Measurements from ENCODE around the gene EHD1.
"Not testable (repeated sequence)": the region's sequence is repeated elsewhere in the genome, so short reads cannot be mapped to it uniquely, and the experiment has no call there.

EHD1 gene

GRCh38 chr11:64855596-64856304 is 22.7 kb downstream of the EHD1 start:
- DNase-seq = no peak

- no peak for DNase-seq
Measured at GRCh38 chr11:64854534-64855502, 23.6 kb downstream of the EHD1 start.

GRCh38 chr11:64854157-64854533 is 24.3 kb downstream of the EHD1 start:
- DNase-seq = no peak

GRCh38 chr11:64853709-64854108 is 24.7 kb downstream of the EHD1 start:
- no peak for DNase-seq

- DNase-seq = no peak
Measured at GRCh38 chr11:64852804-64853509, 25.5 kb downstream of the EHD1 start.

- no peak for DNase-seq
Measured at GRCh38 chr11:64851831-64852351, 26.5 kb downstream of the EHD1 start.

GRCh38 chr11:64850979-64851567 is 27.3 kb downstream of the EHD1 start:
- peak; percentile 29 for DNase-seq

GRCh38 chr11:64849598-64850356 is 28.6 kb downstream of the EHD1 start:
- no peak for DNase-seq

GRCh38 chr11:64848826-64849597 is 29.4 kb downstream of the EHD1 start:
- no peak for DNase-seq

GRCh38 chr11:64848214-64848825 is 30.1 kb downstream of the EHD1 start:
- no peak for DNase-seq

- peak; percentile 93 for DNase-seq
Measured at GRCh38 chr11:64846998-64847666, 31.3 kb downstream of the EHD1 start.

- not testable (repeated sequence) for DNase-seq
Measured at GRCh38 chr11:64845776-64846129, 32.7 kb downstream of the EHD1 start.

GRCh38 chr11:64845129-64845775 is 33.2 kb downstream of the EHD1 start:
- DNase-seq = no peak

- peak; percentile 92 for DNase-seq
Measured at GRCh38 chr11:64844330-64845128, 33.9 kb downstream of the EHD1 start, which contains the start of gene CDC42BPG. CDC42BPG (minus strand) TSS chr11:64844653; CDS start chr11:64844569, 84 bp downstream.

GRCh38 chr11:64843686-64844329 is 34.6 kb downstream of the EHD1 start:
- peak; percentile 52 for DNase-seq

GRCh38 chr11:64842851-64843685 is 35.4 kb downstream of the EHD1 start:
- DNase-seq = peak; percentile 47

GRCh38 chr11:64842366-64842759 is 36.1 kb downstream of the EHD1 start:
- DNase-seq = no peak
